NCI-H1694 (cell line): ENCODE data around the gene NXN.

Experiments
- DNase-seq: peaks from one replicate; lab custom pipeline; 2025; lab: John Stamatoyannopoulos, UW

The NXN gene

DNA sequence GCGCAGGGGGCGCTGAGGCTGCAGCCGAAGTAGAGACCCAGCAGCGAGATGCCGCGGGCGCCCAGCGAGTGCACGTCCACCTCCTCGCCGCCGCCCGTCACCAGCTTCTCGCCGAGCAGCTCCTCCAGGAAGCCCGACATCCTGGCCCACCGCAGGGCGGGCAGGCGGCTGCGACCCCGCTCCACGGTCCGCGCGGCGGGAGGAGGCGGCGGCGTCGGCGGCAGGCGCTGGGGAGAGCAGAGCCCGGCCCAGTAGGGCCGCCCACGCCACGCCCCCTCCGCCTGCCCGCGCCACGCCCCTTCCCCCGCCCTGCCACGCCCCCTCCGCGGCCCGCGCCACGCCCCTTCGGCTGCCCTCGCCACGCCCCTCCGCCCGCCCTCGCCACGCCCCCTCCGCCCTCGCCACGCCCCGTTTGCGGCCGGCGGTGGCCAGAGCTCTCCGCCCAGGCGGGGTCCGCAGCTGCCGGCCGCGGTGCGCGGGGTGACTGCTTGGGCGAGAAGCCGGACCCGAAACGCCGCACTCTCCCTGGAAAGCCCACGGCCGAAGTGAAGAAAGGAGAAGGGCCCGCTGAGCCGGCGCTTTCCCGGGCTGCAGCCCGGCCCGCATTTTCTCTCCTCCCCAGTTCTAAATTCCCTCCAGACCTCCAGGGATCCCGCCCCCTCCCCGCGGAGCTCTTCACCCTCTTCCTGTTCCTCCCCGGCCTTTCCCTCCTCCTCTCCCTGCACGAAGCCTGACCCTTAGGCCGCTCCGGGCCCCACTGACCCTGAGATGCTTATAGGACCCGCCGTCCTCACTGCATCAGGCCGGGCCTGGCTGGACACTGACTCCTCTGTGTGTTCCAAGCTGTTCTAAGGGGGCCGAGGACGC lies at the start of gene NXN:
TSS of gene NXN (minus strand) at position 238 of the 867 bp plus-strand sequence.
- DNase-seq, result peak; percentile 42

DNA sequence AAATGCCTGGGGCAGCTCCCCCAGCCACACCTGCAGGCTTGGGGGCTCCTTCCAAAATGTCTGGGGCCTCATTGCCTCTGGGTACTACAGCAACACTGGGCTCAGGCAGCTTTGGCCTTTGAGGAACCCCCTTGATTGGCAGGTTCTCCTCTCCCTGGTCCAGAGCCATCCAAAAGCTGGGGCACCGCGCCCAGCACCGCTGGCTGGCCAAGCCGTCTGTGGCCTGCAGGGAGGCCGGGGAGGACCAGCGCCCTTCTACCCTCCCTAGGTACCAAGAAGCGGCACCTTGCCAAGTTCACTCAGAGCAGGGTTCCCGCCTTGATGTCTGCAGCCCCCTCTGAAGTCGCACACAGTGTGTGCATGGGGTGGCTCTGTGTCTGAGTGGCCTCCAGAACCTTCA lies 47.5 kb upstream of the NXN start:
- no peak for DNase-seq

GRCh38 chr17:1026599-1026975 lies 47.0 kb upstream of the NXN start:
- no peak for DNase-seq

DNA sequence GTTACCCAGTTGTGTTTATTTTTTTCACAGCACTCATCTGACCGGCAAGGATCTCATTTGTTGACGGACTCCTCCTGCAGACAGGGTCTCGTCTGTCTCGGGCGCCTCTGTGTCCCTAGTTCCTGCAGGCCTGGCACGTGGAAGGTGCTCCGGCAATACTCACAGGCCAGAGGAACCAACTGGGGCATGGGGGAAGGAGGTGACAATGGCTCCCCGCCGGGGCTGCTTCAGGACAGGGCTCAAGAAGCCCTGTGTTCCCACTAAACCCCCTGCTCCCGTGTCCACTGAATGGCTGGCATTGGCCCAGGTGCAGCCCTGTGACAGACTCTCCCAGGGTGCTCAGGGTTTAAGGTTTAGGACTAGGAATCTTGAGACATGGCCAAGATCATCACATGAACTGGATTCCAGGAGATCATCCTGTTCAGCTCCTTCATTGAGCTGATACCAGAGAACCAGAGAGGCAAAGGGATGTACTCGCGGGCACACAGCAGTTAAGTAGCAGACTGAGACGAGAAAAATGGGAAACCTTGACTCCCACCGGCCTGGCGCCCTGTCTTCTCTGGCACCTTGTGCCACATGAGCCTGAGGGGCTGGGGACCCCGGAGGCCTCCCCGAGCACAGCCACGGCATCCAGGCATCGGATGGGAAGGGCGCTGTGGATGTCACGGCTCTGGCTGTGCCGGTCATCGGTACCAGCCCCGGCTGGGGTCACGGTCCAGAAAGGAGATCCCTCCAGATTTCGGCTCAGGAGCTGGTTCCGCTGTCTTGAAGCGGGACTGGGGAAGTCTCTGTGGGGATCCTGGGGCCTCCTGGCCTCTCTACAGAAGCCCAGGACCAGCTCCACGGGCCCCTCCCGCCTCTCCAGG lies 46.4 kb upstream of the NXN start:
- DNase-seq, result no peak

DNA sequence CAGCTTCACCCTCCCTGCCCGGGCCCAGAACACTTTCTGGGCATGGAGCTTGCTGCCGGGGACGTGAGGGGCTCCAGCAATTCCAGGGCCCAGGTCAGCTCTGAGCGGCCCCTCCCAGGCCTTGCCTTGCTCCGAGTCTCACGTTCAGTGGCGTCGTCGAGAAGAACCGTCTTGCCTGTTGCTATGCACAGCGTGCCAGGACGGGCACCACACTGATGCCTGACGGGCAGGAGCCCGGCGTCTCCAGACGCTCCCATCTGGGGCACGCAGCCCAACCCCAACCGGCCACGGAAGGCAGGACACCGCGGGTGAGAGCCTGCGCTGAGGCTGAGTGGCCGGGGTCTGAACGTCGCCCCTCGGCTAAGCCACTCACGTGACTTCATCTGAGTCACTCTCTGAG lies 44.5 kb upstream of the NXN start:
- no peak for DNase-seq

- DNase-seq, result no peak
Measured at GRCh38 chr17:1022278-1023024, 42.9 kb upstream of the NXN start.

DNA sequence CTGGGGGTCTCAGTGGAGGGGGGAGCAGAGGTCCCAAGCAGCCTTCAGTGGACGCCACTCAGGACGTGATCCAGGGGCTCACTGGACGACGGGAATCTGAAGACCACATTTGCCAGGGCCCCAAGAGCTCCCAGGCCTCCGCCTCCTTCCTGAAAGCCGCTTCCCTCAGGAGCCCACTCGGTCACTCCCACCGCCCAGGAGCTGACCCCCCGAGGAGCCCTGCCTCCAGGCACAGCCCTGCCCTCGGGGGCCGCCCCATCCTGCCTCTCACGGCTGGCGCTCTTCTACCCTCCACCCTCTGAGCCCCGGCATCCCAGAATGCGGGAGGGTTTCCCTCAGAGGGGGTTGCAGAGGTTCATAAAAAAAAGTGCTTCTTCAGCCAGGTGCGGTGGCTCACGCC lies 41.6 kb upstream of the NXN start:
- DNase-seq, result no peak

- DNase-seq, result no peak
Measured at GRCh38 chr17:1019451-1019850, 39.9 kb upstream of the NXN start.

GRCh38 chr17:1018547-1018946 lies 39.0 kb upstream of the NXN start:
- no peak for DNase-seq

DNA sequence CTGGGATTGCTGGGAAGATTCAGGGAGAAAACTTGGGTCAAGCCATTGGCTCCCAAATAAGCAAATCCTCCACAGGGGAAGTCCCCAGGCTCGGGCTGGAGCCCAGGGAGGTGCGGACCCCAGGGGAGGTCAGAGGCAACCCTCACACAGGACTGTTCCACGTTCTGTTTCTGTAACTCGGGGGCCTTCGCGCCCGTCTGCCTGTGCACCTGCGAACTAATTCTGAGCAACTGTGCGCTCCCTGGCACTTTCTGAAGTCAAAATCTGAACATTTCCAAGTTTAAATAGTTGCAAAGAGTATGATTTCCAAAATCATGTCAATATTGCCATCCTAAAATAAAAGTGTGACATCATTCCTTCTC lies 34.1 kb upstream of the NXN start:
- DNase-seq, result no peak

- DNase-seq, result no peak
Measured at GRCh38 chr17:1012823-1013728, 33.5 kb upstream of the NXN start.

GRCh38 chr17:1011760-1012735 lies 32.5 kb upstream of the NXN start:
- no peak for DNase-seq

GRCh38 chr17:1011138-1011537 lies 31.6 kb upstream of the NXN start:
- DNase-seq, result no peak

GRCh38 chr17:1010586-1010985 lies 31.0 kb upstream of the NXN start:
- DNase-seq, result no peak

DNA sequence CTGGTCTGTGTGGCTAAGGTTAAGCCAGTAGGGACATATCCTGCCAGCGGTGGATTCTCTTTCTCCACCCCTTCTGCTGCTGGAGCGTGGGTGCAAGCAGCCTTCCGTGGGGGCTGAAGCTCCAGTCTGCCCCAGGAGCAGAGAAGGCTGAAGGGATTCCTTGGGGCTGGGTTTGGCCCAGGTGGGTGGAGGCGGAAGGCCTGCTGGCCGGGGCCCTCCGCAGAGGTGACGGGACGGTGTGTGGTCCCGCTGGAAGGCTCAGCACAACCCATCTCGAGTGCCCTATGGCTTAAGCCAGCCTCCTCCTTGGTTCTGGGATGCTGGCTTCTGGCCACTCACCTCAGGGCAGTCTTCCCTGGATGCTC lies 30.5 kb upstream of the NXN start:
- no peak for DNase-seq

DNA sequence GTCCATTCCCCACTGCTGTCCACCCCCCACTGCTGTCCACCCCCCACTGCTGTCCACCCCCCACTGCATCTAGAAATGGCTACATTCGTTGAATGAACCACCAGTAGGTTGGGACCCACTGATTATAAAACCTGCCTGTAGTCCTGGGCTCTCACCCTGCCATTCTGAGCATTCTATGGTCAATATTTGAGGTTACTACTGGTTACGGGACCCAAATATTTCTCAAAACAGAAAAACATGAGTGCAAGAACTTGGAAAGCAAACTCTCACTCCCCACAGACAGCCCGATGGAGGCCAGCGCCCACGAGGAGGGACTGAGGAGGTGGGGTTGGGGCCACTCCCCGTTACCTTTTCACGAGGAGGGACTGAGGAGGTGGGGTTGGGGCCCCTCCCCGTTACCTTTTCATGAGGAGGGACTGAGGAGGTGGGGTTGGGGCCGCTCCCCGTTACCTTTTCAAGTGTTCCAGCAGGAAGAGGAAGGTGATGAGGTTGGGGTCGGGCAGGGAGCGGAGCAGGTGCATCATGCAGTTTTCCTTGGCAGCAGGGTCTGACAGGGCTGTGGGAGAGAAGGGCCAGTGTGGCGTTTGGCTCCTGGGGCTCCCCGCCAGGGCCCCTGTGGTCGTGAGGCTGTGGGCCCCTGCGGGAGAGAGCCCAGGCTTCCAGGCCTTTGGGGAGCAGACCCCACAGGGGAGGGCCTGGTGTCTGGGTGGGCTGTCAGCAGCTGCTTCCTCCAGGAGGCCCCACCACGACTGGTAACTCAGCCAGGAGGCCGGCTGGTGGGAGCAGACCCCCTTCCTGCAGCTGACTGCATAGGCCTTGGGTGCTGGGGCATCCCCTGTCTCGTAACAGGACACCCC lies 29.9 kb upstream of the NXN start:
- no peak for DNase-seq

DNA sequence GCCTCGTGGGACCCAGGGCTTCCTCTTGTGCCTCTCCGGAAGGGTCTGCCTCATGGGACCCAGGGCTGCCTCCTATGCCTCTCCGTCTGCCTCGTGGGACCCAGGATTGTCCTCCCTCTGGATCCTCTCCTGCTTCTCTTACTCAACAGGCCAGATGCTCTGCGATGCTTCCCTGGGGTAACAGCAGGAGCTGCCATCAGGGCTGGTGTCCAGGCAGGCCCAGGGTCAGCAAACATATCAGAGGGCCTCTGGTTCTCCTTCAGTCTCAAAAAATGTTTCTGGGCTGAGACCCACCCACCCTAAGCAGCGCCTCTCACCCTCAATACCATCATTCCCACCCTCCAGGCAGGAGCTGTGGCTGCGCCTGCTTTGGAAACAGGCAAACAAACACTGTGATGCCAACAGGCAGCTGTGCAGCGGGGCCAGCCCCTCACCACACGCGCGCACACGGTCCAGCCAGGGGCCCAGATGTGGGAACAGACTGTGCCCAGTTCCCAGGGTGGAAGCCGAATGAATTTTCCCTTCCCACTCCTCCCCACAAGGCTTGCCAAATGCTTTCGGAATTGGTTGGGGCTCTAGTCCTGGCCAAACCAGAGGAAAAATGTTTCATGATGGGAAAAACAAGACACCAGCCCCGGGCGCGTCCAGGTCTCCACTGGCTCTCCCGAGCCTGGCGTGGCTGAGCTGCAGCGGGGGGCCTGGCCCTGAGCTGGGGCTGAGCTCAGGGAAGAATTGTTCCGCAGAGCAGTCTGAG lies 28.6 kb upstream of the NXN start:
- peak; percentile 43 for DNase-seq

DNA sequence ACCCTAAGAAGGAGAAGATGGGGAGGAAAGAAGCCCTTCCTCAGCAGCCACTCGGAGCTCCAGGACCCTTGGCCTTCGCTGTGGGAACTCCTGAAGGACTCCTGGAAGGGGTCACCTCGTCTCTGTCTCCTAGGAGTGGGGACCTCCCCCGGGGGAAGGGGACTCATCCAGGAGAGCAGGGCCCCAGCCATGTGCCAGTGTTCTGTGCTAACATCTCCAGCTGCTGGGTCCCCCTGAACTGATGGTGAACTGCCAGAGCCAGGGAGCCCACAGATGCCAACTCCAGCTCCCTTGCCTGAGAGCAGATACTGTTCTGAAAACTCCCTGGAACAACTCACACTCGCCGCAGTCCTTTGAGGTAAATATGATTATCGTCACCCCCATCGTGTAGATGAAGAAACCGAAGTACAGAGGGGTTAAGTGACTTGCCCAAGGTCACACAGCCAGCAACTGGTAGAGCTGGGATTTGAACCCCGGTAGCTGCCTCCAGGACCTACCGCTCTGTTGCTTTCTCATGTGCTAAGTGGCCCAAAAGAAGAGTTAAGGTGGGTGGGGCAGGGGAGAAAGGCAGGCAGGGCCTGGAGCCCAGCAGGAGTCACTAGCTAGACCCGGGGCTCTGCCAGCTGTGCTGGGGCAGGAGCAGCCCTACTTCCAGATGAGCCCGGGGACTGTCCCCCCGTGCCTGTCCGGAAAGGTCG lies 27.9 kb upstream of the NXN start:
- peak; percentile 24 for DNase-seq
